H1 (cell line): Measurements from ENCODE around the gene ZNF726.

ENCODE experiments used
- CTCF ChIP-seq, 3 experiments: IDR thresholded peaks; 1 replicate in 2 of 3; 2 replicates in 1 of 3; pipeline versions ENCODE4 v1.5.1 to v1.6.1; 2011; ENCODE audit warnings: low read length in 3 of 3, mild to moderate bottlenecking in 3 of 3, inconsistent platforms in 2 of 3, low read depth in 1 of 3, moderate library complexity in 1 of 3; ENCODE audit not compliant: insufficient read depth in 1 of 3; ENCODE audit errors: control extremely low read depth in 1 of 3
- POU5F1 ChIP-seq: IDR thresholded peaks from 2 replicates; pipeline ENCODE4 v1.6.1; 2011; ENCODE audit warnings: low read depth, mild to moderate bottlenecking, low read length, moderate library complexity

- TF ChIP-seq CTCF (IDR thresholded peaks at IDR 0.05; ENCODE audit: control extremely low read depth in 1 of 3, insufficient read depth in 1 of 3, low read depth in 1 of 3, low read length in 3 of 3) (no peak), POU5F1 (no peak)
Measured at GRCh38 chr19:23943411-23943810, 28.7 kb downstream of the ZNF726 start.
